GM23338 (cell line): ENCODE results near the gene ADCY6. TPM values are rescaled to one million over a fixed set of nuclear protein-coding genes. Genes with fewer than 3 reads are reported as not detected.

ENCODE experiments used
- ATAC-seq: fragments of 200-7000 bp; cut with Tn5 transposase; 3 replicates; pipeline ENCODE4 v1.9.1; 2020
- DNase-seq: peaks from one replicate; pipeline ENCODE4 v3.0.0-alpha.2; 2015; ENCODE audit warnings: low spot score
- H2AFZ ChIP-seq: fragments of 200-600 bp; sonication (generic); 2 replicates; pipeline ENCODE4 v1.8.0; 2016; ENCODE audit warnings: antibody characterized with exemption, mild to moderate bottlenecking, moderate library complexity
- H3F3A ChIP-seq: fragments of 200-600 bp; sonication (generic); replicated peaks from 2 replicates; pipeline ENCODE4 v1.8.0; 2017; ENCODE audit warnings: antibody characterized with exemption, mixed run types, low read depth
- H3K27ac ChIP-seq: fragments of 200-600 bp; sonication (generic); 2 replicates; pipeline ENCODE4 v1.6.1; 2016; ENCODE audit warnings: low read depth
- H3K27me3 ChIP-seq: fragments of 200-600 bp; sonication (generic); 2 replicates; pipeline ENCODE4 v1.8.0; 2016; ENCODE audit warnings: mild to moderate bottlenecking, mixed run types, moderate library complexity; ENCODE audit not compliant: insufficient read depth
- H3K36me3 ChIP-seq: fragments of 200-600 bp; sonication (generic); 2 replicates; pipeline ENCODE4 v1.8.0; 2016; ENCODE audit warnings: mild to moderate bottlenecking; ENCODE audit not compliant: insufficient read depth
- H3K4me1 ChIP-seq: fragments of 200-600 bp; sonication (generic); 2 replicates; pipeline ENCODE4 v1.8.0; 2016; ENCODE audit warnings: mild to moderate bottlenecking, moderate library complexity; ENCODE audit not compliant: insufficient read depth
- H3K4me2 ChIP-seq: fragments of 200-600 bp; sonication (generic); 2 replicates; pipeline ENCODE4 v1.7.1; 2017; ENCODE audit warnings: mixed run types
- H3K4me3 ChIP-seq: fragments of 200-600 bp; sonication (generic); 2 replicates; pipeline ENCODE4 v1.6.1; 2016; ENCODE audit warnings: mixed run types
- H3K79me2 ChIP-seq: fragments of 200-600 bp; sonication (generic); replicated peaks from 2 replicates; pipeline ENCODE4 v1.8.0; 2017; ENCODE audit warnings: mild to moderate bottlenecking; ENCODE audit not compliant: insufficient read depth
- H3K9me2 ChIP-seq: fragments of 200-600 bp; sonication (generic); 2 replicates; pipeline ENCODE4 v1.8.0; 2017; ENCODE audit not compliant: insufficient read depth
- H4K20me1 ChIP-seq: fragments of 200-600 bp; sonication (generic); replicated peaks from 2 replicates; pipeline ENCODE4 v1.8.0; 2017; ENCODE audit warnings: mild to moderate bottlenecking; ENCODE audit not compliant: insufficient read depth
- H3K27ac Mint-ChIP-seq: 2 replicates; pipeline ENCODE4 v1.8.0; 2020; ENCODE audit warnings: inconsistent platforms, mild to moderate bottlenecking, moderate library complexity, mixed read lengths
- H3K27me3 Mint-ChIP-seq: 3 replicates; pipeline ENCODE4 v1.8.0; 2022; ENCODE audit warnings: low read depth, mild to moderate bottlenecking, moderate library complexity, mixed read lengths, inconsistent platforms; ENCODE audit not compliant: insufficient read depth, poor library complexity
- H3K36me3 Mint-ChIP-seq: 3 replicates; pipeline ENCODE4 v1.8.0; 2021; ENCODE audit warnings: low read depth, mild to moderate bottlenecking, inconsistent platforms, moderate library complexity, mixed read lengths
- H3K4me1 Mint-ChIP-seq: 3 replicates; pipeline ENCODE4 v1.8.0; 2020; ENCODE audit warnings: mild to moderate bottlenecking, inconsistent platforms, mixed read lengths
- H3K4me3 Mint-ChIP-seq: 3 replicates; pipeline ENCODE4 v1.8.0; 2021; ENCODE audit warnings: moderate library complexity, mild to moderate bottlenecking, inconsistent platforms, mixed read lengths
- H3K9me3 Mint-ChIP-seq: 3 replicates; pipeline ENCODE4 v1.8.0; 2020; ENCODE audit warnings: moderate library complexity, mild to moderate bottlenecking, inconsistent platforms, mixed read lengths
- CREB1 ChIP-seq: fragments of 250-450 bp; sonication (Bioruptor Pico); IDR thresholded peaks from 2 replicates; pipeline ENCODE4 v1.5.0; 2020; ENCODE audit warnings: low read depth, mild to moderate bottlenecking, moderate library complexity
- EZH2 ChIP-seq: fragments of 200-600 bp; sonication (generic); IDR thresholded peaks from one replicate; pipeline ENCODE4 v1.8.0; 2017; ENCODE audit warnings: antibody characterized with exemption, mild to moderate bottlenecking, low read depth; ENCODE audit not compliant: unreplicated experiment
- EZH2phosphoT487 ChIP-seq: fragments of 200-600 bp; sonication (generic); IDR thresholded peaks from one replicate; pipeline ENCODE4 v1.8.1; 2018; ENCODE audit warnings: antibody characterized with exemption; ENCODE audit not compliant: unreplicated experiment
- JUNB ChIP-seq: IDR thresholded peaks from one replicate; pipeline ENCODE4 v1.6.1; 2016; ENCODE audit warnings: antibody characterized with exemption; ENCODE audit not compliant: unreplicated experiment
- NANOG ChIP-seq: IDR thresholded peaks from 2 replicates; pipeline ENCODE4 v1.6.1; 2016; ENCODE audit warnings: antibody characterized with exemption, borderline replicate concordance
- POLR2AphosphoS5 ChIP-seq: IDR thresholded peaks from 2 replicates; pipeline ENCODE4 v1.6.1; 2016; ENCODE audit warnings: antibody characterized with exemption, low read depth
- STAT1 ChIP-seq: IDR thresholded peaks from one replicate; pipeline ENCODE4 v1.6.1; 2016; ENCODE audit warnings: antibody characterized with exemption; ENCODE audit not compliant: unreplicated experiment
- ZNF114 ChIP-seq: fragments of 250-450 bp; sonication (Bioruptor Pico); IDR thresholded peaks from 2 replicates; pipeline ENCODE4 v1.5.0; 2020; ENCODE audit warnings: mild to moderate bottlenecking, moderate library complexity
- ZNF331 ChIP-seq: fragments of 250-450 bp; sonication (Bioruptor Pico); IDR thresholded peaks from 2 replicates; pipeline ENCODE4 v1.5.0; 2020; ENCODE audit warnings: low read depth, mild to moderate bottlenecking, moderate library complexity
- polyA plus RNA-seq: library from polyadenylated mRNA; unstranded; fragments of >200 nt; fragmentation: Nextera tagmentation; extraction: Ambion mirVana; gene quantifications from 2 replicates; pipeline ENCODE4 v1.2.1, GENCODE V29; 2016
- total RNA-seq: library from RNA; depleted of rRNA; stranded (reverse); fragments of >200 nt; shearing (Covaris generic); gene quantifications from 2 replicates; pipeline ENCODE4 v1.2.3, GENCODE V29; 2014
- TF ChIP-seq, protein P1 (sequence below): IDR thresholded peaks from one replicate; pipeline ENCODE4 v1.6.1; 2018; ENCODE audit warnings: antibody characterized with exemption; ENCODE audit not compliant: unreplicated experiment
- TF ChIP-seq, protein P2 (sequence below): IDR thresholded peaks from 2 replicates; pipeline ENCODE4 v1.6.1; 2016; ENCODE audit warnings: antibody characterized with exemption
- TF ChIP-seq, protein P3 (sequence below), 2 experiments: fragments of 200-600 bp in 1 of 2; sonication (generic) in 1 of 2; conservative IDR thresholded peaks; 2 replicates each; pipeline versions ENCODE4 v1.5.1 to v1.6.1; 2016 to 2017; ENCODE audit warnings: antibody characterized with exemption in 2 of 2, low read depth in 2 of 2, mild to moderate bottlenecking in 2 of 2, moderate library complexity in 1 of 2
- TF ChIP-seq, protein P4 (sequence below): fragments of 250-450 bp; sonication (Bioruptor Pico); IDR thresholded peaks from 2 replicates; pipeline ENCODE4 v1.5.0; 2020; ENCODE audit warnings: mild to moderate bottlenecking, moderate library complexity

Gene ADCY6
- total and polyA plus RNA-seq, 2 experiments from 2014 or later = 1.0 to 16.5 TPM

DNA sequence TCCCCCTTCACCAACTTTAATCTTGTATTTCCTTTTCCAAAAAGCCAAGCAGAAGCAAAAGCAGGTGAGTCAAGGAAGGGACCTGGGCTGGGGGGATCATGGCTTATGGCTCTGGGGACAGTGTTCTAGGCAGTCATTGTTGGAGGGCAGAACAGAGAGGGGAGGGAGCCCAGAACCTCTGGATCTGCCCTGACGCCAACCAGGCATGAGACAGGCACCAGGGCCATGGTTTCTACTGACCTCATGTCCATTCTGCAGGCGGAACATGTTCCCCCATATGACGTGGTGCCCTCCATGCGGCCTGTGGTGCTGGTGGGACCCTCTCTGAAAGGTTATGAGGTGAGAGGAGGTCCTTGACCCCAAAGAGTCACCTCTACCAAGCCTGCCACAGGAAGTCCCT is 36.0 kb upstream of the ADCY6 start:
- Mint-ChIP-seq H3K27me3 (peaks cover 13% of the 10 kb centered on the region), H3K4me1 (peaks cover 23% of the 10 kb centered on the region), H3K4me3 (no peak overlapping the region), H3K36me3 (peaks cover 24% of the 10 kb centered on the region), H3K27ac (no peak overlapping the region), H3K9me3 (no peaks in the 10 kb centered on the region; the same call in 2 of the 3 replicates)
- Histone ChIP-seq H3K4me2 (no peak overlapping the region), H4K20me1 (peaks cover 3% of the 10 kb centered on the region; the same call in 1 of the 2 replicates), H3K27ac (no peak overlapping the region), H3K9me2 (no peaks in the 10 kb centered on the region), H3K4me3 (no peak overlapping the region), H2AFZ (no peak overlapping the region), H3K4me1 (peaks cover 5% of the 10 kb centered on the region; the same call in 1 of the 2 replicates), H3K27me3 (peaks cover 18% of the 10 kb centered on the region), H3K79me2 (no peaks in the 10 kb centered on the region), H3F3A (no peaks in the 10 kb centered on the region), H3K36me3 (peaks cover 3% of the 10 kb centered on the region; the same call in 1 of the 2 replicates)
- DNase-seq = no peak
- TF ChIP-seq NANOG (no peak), ZNF331 (CRISPR knock-in tag) (no peak), STAT1 (no peak), EZH2phosphoT487 (no peak), ZNF114 (CRISPR knock-in tag) (no peak), EZH2 (no peak), CREB1 (CRISPR knock-in tag) (no peak), JUNB (no peak), POLR2AphosphoS5 (no peak)
- TF ChIP-seq, protein P1, sequence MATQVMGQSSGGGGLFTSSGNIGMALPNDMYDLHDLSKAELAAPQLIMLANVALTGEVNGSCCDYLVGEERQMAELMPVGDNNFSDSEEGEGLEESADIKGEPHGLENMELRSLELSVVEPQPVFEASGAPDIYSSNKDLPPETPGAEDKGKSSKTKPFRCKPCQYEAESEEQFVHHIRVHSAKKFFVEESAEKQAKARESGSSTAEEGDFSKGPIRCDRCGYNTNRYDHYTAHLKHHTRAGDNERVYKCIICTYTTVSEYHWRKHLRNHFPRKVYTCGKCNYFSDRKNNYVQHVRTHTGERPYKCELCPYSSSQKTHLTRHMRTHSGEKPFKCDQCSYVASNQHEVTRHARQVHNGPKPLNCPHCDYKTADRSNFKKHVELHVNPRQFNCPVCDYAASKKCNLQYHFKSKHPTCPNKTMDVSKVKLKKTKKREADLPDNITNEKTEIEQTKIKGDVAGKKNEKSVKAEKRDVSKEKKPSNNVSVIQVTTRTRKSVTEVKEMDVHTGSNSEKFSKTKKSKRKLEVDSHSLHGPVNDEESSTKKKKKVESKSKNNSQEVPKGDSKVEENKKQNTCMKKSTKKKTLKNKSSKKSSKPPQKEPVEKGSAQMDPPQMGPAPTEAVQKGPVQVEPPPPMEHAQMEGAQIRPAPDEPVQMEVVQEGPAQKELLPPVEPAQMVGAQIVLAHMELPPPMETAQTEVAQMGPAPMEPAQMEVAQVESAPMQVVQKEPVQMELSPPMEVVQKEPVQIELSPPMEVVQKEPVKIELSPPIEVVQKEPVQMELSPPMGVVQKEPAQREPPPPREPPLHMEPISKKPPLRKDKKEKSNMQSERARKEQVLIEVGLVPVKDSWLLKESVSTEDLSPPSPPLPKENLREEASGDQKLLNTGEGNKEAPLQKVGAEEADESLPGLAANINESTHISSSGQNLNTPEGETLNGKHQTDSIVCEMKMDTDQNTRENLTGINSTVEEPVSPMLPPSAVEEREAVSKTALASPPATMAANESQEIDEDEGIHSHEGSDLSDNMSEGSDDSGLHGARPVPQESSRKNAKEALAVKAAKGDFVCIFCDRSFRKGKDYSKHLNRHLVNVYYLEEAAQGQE = no peak
- TF ChIP-seq, protein P2, sequence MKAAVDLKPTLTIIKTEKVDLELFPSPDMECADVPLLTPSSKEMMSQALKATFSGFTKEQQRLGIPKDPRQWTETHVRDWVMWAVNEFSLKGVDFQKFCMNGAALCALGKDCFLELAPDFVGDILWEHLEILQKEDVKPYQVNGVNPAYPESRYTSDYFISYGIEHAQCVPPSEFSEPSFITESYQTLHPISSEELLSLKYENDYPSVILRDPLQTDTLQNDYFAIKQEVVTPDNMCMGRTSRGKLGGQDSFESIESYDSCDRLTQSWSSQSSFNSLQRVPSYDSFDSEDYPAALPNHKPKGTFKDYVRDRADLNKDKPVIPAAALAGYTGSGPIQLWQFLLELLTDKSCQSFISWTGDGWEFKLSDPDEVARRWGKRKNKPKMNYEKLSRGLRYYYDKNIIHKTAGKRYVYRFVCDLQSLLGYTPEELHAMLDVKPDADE = no peak
- TF ChIP-seq, protein P3, sequence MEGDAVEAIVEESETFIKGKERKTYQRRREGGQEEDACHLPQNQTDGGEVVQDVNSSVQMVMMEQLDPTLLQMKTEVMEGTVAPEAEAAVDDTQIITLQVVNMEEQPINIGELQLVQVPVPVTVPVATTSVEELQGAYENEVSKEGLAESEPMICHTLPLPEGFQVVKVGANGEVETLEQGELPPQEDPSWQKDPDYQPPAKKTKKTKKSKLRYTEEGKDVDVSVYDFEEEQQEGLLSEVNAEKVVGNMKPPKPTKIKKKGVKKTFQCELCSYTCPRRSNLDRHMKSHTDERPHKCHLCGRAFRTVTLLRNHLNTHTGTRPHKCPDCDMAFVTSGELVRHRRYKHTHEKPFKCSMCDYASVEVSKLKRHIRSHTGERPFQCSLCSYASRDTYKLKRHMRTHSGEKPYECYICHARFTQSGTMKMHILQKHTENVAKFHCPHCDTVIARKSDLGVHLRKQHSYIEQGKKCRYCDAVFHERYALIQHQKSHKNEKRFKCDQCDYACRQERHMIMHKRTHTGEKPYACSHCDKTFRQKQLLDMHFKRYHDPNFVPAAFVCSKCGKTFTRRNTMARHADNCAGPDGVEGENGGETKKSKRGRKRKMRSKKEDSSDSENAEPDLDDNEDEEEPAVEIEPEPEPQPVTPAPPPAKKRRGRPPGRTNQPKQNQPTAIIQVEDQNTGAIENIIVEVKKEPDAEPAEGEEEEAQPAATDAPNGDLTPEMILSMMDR (conservative IDR thresholded peaks at IDR 0.05; ENCODE audit: low read depth in 2 of 2) = no peak
- TF ChIP-seq, protein P4, sequence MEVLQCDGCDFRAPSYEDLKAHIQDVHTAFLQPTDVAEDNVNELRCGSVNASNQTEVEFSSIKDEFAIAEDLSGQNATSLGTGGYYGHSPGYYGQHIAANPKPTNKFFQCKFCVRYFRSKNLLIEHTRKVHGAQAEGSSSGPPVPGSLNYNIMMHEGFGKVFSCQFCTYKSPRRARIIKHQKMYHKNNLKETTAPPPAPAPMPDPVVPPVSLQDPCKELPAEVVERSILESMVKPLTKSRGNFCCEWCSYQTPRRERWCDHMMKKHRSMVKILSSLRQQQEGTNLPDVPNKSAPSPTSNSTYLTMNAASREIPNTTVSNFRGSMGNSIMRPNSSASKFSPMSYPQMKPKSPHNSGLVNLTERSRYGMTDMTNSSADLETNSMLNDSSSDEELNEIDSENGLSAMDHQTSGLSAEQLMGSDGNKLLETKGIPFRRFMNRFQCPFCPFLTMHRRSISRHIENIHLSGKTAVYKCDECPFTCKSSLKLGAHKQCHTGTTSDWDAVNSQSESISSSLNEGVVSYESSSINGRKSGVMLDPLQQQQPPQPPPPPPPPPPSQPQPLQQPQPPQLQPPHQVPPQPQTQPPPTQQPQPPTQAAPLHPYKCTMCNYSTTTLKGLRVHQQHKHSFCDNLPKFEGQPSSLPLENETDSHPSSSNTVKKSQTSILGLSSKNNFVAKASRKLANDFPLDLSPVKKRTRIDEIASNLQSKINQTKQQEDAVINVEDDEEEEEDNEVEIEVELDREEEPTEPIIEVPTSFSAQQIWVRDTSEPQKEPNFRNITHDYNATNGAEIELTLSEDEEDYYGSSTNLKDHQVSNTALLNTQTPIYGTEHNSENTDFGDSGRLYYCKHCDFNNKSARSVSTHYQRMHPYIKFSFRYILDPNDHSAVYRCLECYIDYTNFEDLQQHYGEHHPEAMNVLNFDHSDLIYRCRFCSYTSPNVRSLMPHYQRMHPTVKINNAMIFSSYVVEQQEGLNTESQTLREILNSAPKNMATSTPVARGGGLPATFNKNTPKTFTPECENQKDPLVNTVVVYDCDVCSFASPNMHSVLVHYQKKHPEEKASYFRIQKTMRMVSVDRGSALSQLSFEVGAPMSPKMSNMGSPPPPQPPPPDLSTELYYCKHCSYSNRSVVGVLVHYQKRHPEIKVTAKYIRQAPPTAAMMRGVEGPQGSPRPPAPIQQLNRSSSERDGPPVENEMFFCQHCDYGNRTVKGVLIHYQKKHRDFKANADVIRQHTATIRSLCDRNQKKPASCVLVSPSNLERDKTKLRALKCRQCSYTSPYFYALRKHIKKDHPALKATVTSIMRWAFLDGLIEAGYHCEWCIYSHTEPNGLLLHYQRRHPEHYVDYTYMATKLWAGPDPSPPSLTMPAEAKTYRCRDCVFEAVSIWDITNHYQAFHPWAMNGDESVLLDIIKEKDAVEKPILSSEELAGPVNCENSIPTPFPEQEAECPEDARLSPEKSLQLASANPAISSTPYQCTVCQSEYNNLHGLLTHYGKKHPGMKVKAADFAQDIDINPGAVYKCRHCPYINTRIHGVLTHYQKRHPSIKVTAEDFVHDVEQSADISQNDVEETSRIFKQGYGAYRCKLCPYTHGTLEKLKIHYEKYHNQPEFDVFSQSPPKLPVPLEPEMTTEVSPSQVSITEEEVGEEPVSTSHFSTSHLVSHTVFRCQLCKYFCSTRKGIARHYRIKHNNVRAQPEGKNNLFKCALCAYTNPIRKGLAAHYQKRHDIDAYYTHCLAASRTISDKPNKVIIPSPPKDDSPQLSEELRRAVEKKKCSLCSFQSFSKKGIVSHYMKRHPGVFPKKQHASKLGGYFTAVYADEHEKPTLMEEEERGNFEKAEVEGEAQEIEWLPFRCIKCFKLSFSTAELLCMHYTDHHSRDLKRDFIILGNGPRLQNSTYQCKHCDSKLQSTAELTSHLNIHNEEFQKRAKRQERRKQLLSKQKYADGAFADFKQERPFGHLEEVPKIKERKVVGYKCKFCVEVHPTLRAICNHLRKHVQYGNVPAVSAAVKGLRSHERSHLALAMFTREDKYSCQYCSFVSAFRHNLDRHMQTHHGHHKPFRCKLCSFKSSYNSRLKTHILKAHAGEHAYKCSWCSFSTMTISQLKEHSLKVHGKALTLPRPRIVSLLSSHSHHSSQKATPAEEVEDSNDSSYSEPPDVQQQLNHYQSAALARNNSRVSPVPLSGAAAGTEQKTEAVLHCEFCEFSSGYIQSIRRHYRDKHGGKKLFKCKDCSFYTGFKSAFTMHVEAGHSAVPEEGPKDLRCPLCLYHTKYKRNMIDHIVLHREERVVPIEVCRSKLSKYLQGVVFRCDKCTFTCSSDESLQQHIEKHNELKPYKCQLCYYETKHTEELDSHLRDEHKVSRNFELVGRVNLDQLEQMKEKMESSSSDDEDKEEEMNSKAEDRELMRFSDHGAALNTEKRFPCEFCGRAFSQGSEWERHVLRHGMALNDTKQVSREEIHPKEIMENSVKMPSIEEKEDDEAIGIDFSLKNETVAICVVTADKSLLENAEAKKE (CRISPR knock-in tag) = no peak
- no peak for ATAC-seq
